Nephron (organoid): ENCODE results near the gene FKBP9.
"Not testable (repeated sequence)": the region's sequence is repeated elsewhere in the genome, so short reads cannot be mapped to it uniquely, and the experiment has no call there.

Experiments used
- H3K27ac Mint-ChIP-seq, 3 experiments: 2 replicates each; pipeline ENCODE4 v1.8.0; 2020; ENCODE audit warnings: mixed read lengths in 3 of 3, mild to moderate bottlenecking in 2 of 3, moderate library complexity in 1 of 3
- H3K27me3 Mint-ChIP-seq: 2 replicates; pipeline ENCODE4 v1.8.0; 2021; ENCODE audit warnings: low read depth, mild to moderate bottlenecking, moderate library complexity, mixed read lengths
- H3K36me3 Mint-ChIP-seq: 2 replicates; pipeline ENCODE4 v1.8.0; 2020; ENCODE audit warnings: low read depth, mixed read lengths
- H3K4me1 Mint-ChIP-seq: 2 replicates; pipeline ENCODE4 v1.8.0; 2020; ENCODE audit warnings: mixed read lengths
- H3K4me3 Mint-ChIP-seq, 3 experiments: 2 replicates each; pipeline ENCODE4 v1.8.0; 2020; ENCODE audit warnings: mild to moderate bottlenecking in 3 of 3, mixed read lengths in 3 of 3, moderate library complexity in 2 of 3
- H3K9me3 Mint-ChIP-seq: 2 replicates; pipeline ENCODE4 v1.8.0; 2020; ENCODE audit warnings: mixed read lengths
- TF ChIP-seq, protein P1 (sequence below), 3 experiments: fragments of 200-600 bp; sonication (generic); IDR thresholded peaks; one replicate each; pipeline ENCODE4 v1.5.0; 2021; ENCODE audit warnings: antibody characterized with exemption in 3 of 3; ENCODE audit not compliant: unreplicated experiment in 3 of 3

FKBP9 gene

DNA sequence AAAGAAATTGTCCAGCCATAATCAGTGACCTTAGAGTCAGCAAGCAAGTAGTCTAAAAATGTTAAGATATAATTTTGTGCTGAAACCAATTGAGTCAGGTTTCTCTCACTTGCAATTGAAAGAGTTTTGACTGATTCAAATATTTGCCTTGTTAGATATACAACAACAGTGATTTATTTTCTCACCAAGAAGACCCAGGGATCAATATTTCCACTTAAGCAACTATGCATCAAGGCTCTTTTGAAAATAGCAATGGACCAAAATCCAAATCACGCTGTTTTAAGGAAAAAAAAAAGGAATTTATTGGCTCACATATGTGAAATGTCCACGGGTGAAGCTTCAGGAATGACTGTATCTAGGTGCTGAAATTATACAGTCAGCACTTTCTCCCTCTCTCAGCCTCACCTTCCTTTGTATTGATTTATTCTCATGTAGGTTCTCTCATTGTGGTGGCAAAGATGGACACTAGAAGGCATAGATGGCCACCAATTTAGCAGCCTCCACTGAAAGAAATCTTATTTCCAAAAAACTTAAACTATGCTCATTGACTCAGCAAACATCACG is 9.7 kb upstream of the FKBP9 start:
- H3K9me3 Mint-ChIP-seq, result peaks cover 22% of the 10 kb centered on the region
- no peaks in the 10 kb centered on the region for H3K27me3 Mint-ChIP-seq
- H3K36me3 Mint-ChIP-seq, result peaks cover 4% of the 10 kb centered on the region
- H3K4me3 Mint-ChIP-seq, result no peak overlapping the region
- H3K4me1 Mint-ChIP-seq, result no peaks in the 10 kb centered on the region
- H3K27ac Mint-ChIP-seq, result no peak overlapping the region
- TF ChIP-seq, protein P1, sequence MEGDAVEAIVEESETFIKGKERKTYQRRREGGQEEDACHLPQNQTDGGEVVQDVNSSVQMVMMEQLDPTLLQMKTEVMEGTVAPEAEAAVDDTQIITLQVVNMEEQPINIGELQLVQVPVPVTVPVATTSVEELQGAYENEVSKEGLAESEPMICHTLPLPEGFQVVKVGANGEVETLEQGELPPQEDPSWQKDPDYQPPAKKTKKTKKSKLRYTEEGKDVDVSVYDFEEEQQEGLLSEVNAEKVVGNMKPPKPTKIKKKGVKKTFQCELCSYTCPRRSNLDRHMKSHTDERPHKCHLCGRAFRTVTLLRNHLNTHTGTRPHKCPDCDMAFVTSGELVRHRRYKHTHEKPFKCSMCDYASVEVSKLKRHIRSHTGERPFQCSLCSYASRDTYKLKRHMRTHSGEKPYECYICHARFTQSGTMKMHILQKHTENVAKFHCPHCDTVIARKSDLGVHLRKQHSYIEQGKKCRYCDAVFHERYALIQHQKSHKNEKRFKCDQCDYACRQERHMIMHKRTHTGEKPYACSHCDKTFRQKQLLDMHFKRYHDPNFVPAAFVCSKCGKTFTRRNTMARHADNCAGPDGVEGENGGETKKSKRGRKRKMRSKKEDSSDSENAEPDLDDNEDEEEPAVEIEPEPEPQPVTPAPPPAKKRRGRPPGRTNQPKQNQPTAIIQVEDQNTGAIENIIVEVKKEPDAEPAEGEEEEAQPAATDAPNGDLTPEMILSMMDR (IDR thresholded peaks at IDR 0.05; ENCODE audit: unreplicated experiment in 3 of 3), result no peak

DNA sequence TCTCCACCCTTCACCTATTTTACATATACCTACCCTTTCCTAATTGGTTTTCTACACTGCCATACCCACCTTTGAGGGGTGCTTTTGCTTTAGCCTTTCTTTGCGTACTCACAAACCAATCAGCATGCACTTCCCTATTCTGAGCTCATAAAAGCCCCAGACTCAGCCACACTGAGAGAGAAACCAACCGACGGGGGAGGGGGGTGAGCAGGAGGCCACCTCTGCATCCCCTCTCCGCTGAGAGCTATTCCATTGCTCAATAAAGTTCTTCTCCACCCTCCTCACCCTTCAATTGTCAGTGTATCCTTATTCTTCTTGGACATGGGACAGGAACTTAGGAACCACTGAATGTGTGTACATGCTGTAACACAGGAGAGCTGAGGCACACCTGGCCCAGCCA is 9.0 kb upstream of the FKBP9 start:
- Mint-ChIP-seq H3K27ac (no peak overlapping the region), H3K4me1 (no peaks in the 10 kb centered on the region), H3K4me3 (no peak overlapping the region), H3K36me3 (peaks cover 4% of the 10 kb centered on the region), H3K27me3 (no peaks in the 10 kb centered on the region), H3K9me3 (peaks cover 22% of the 10 kb centered on the region)
- TF ChIP-seq, protein P1 (IDR thresholded peaks at IDR 0.05; ENCODE audit: unreplicated experiment in 3 of 3), result no peak

DNA sequence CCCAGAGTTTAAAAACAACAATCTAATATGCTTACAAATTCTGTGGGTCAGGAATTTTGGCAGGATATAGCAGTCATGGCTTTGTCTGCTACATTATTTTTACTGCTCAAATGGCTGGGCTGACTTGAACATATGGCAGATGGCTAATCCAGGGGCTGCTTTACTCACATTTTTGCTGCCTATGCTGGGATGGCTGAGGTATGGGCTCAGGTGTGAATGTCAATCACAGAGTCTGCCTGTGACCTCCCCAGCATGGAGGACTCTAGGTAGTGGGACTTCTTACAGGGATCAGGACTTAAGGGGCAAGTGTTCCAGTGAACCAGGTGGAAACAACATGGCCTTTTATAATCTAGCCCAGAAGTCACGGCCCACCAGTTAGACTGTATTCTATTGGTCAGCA is 4.4 kb upstream of the FKBP9 start:
- TF ChIP-seq, protein P1 (IDR thresholded peaks at IDR 0.05; ENCODE audit: unreplicated experiment in 3 of 3), result no peak
- no peaks in the 10 kb centered on the region for H3K27me3 Mint-ChIP-seq
- H3K4me3 Mint-ChIP-seq, result no peak overlapping the region
- peak overlapping the region in 2 of 3 experiments; percentile 27 to 62 for H3K27ac Mint-ChIP-seq
- H3K9me3 Mint-ChIP-seq, result peaks cover 6% of the 10 kb centered on the region
- H3K4me1 Mint-ChIP-seq, result no peaks in the 10 kb centered on the region
- H3K36me3 Mint-ChIP-seq, result no peaks in the 10 kb centered on the region

DNA sequence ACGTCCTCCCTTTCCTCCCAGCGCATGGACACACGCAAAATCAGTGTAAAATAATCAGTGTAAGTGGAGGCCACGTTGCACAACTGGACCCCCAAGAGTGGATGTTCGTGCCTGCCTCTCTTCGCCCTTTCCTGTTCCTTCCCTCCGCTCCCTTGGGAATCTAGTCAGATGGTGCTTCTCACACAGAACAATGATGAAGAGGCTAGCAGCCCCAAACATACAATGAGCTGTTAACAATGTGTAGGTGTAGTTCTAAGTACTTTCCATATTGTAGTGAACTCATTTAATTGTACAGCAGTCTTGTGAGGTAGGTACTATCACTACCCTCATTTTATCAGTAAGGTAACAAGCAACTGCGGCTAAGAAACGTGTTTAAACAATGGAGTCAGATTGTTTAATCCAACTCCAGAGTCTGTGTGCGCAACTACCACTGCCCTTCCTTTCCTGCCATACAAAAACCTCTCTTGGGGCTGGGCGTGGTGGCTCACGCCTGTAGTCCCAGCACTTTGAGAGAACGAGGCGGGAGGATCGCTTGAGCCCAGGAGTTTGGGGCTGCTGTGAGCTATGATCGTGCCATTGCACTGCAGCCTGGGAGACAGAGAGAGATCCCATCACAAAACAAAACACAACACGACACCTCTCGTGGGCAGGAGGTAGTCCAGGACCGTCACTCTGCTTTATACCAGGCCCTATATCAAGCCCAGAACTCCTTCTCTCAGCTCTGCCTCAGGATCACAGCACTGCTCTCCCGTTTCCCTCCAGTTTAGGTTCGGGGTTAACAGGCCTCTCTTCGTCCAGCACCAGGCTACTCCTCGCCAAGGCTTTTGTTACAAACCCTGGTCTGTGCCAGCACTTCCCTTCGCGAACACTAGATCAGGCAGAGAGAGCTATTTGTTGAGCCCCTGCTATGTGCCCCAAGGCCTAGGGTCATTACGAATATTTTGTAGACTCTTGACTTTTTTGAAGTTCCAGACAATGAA is 1.1 kb downstream of the FKBP9 start:
- Mint-ChIP-seq H3K27me3 (no peaks in the 10 kb centered on the region), H3K9me3 (no peaks in the 10 kb centered on the region), H3K4me1 (peaks cover 16% of the 10 kb centered on the region), H3K27ac (peak overlapping the region; percentile 84 to 97 (median 92)), H3K36me3 (peaks cover 15% of the 10 kb centered on the region), H3K4me3 (peak overlapping the region; percentile 88 to 93 (median 92))
- TF ChIP-seq, protein P1 (IDR thresholded peaks at IDR 0.05; ENCODE audit: unreplicated experiment in 3 of 3), result no peak

DNA sequence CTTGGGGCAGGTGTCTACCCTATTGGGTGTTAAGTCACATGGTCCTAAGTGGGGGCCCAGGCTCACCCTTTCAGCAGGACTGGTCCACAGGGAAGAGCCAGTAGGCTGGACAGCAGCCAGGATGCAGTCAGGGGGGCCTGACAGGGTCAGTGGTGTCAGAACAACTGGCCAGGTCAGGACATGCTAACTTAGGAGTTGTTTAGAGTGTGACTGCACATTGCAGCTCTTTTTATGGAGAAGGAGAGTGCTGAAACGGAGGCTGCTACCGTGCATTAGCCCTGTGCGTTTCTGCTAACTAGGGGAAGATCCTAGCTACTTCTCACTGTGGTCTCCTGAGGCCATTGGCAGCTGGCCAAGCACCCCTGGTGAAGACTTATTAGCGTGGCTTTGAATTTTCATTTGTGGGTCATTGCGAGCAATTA is 6.7 kb downstream of the FKBP9 start:
- peak overlapping the region in 1 of 3 experiments; percentile 19 for H3K4me3 Mint-ChIP-seq
- H3K4me1 Mint-ChIP-seq, result peaks cover 35% of the 10 kb centered on the region
- not testable (repeated sequence) for H3K9me3 Mint-ChIP-seq, H3K27me3 Mint-ChIP-seq
- peaks cover 15% of the 10 kb centered on the region for H3K36me3 Mint-ChIP-seq
- H3K27ac Mint-ChIP-seq, result peak overlapping the region; percentile 74 to 87 (median 80)

DNA sequence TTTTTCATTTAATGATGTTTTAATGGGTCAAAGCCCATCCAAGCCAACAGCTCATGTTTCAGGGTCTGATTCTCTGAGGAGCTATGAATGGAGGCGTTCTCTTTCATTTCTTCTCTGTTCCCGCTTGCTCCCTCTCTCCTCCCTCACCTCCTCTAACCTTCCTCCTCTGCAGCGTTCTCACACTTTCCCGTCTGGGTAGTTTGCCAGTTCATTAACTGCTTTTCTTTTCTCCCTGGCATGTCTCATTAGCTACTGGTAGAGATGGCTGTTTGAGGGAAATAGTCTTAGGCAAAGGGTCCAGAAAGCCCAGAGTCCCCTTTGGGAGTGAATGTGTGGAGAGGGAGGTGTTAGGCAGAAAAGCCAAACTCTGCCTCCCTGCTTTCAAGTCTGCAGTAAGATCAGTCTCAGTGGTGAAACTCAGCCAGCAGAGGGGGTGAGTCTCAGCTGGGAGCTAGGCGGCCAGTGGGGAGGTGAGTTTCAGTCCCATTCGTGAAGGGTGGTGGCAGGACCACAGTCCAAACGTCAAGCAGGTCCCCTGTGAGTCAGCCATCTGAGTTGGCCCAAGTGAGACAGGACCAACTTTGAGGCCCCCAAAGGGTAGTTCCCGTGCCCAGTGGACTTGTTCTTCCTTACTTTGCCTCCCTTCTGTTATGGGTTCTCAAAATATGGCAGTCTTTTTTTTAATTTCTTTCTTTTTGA is 7.4 kb downstream of the FKBP9 start:
- not testable (repeated sequence) for H3K9me3 Mint-ChIP-seq, H3K27me3 Mint-ChIP-seq
- Mint-ChIP-seq H3K4me1 (peaks cover 31% of the 10 kb centered on the region), H3K36me3 (peaks cover 11% of the 10 kb centered on the region), H3K27ac (peak overlapping the region; percentile 74 to 87 (median 80)), H3K4me3 (peak overlapping the region; percentile 14 to 72 (median 58))
- TF ChIP-seq, protein P1 (IDR thresholded peaks at IDR 0.05; ENCODE audit: unreplicated experiment in 3 of 3), result peak; percentile 24 to 36 (median 34)

DNA sequence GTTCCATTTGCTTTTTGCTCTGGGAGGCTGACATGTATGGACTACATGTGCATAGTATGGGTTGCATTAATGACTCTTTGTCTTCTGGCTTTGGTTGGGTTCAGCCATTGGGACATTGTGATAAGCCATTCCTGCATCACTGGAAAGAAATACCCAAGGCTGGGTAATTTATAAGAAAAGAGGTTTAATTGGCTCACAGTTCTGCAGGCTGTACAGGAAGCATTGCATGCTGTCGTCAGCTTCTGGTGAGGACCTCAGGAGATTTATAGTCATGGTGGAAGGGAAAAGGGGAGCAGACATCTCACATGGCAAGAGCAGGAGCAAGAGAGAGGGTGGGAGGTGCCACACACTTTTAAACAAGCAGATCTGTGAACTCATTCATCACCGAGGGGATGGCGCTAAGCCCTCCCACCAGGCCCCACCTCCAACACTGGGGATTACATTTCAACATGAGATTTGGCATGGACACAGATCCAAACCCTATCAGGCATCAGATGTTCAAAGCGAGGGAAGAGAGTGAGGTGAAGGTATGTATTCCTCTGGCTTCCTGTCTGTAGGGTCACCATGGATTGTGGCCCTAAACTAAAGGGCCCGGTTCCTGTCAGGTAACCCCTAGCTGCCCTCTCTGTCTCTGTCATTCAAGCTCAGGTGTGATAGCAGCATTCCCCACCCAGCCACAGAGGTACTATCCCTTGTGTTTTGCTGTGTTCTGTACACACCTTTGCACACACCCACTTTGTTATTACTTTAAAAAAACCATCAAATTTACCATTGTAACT is 9.4 kb downstream of the FKBP9 start:
- peaks cover 35% of the 10 kb centered on the region for H3K4me1 Mint-ChIP-seq
- H3K27me3 Mint-ChIP-seq, H3K36me3 Mint-ChIP-seq, H3K4me3 Mint-ChIP-seq, H3K9me3 Mint-ChIP-seq: not testable (repeated sequence)
- peak overlapping the region in 1 of 3 experiments; percentile 27 for H3K27ac Mint-ChIP-seq

DNA sequence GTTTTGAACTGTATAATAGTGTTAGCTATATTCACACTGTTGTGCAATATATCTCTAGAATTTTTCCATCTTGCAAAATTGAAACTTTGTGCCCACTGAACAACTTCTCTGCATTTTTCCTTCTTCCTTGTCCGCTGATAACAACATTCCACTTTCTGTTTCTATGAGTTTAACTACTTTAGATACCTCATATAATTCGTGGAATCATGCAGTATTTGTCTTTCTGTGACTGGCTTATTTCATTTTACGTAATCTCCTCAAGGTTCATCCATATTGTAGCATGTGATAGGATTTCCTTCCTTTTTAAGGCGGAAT is 10.0 kb downstream of the FKBP9 start:
- peak overlapping the region in 1 of 3 experiments; percentile 27 for H3K27ac Mint-ChIP-seq
- H3K4me3 Mint-ChIP-seq, H3K36me3 Mint-ChIP-seq, H3K9me3 Mint-ChIP-seq, H3K27me3 Mint-ChIP-seq: not testable (repeated sequence)
- peaks cover 41% of the 10 kb centered on the region for H3K4me1 Mint-ChIP-seq
